ENCODE measurements around the gene ZNF514. TPM values are rescaled to one million over a fixed set of nuclear protein-coding genes. Genes with fewer than 3 reads are reported as not detected.

The ZNF514 gene
- total and polyA plus RNA-seq, 4 donors: 1.7 to 6.2 (median 3.7) TPM

DNA sequence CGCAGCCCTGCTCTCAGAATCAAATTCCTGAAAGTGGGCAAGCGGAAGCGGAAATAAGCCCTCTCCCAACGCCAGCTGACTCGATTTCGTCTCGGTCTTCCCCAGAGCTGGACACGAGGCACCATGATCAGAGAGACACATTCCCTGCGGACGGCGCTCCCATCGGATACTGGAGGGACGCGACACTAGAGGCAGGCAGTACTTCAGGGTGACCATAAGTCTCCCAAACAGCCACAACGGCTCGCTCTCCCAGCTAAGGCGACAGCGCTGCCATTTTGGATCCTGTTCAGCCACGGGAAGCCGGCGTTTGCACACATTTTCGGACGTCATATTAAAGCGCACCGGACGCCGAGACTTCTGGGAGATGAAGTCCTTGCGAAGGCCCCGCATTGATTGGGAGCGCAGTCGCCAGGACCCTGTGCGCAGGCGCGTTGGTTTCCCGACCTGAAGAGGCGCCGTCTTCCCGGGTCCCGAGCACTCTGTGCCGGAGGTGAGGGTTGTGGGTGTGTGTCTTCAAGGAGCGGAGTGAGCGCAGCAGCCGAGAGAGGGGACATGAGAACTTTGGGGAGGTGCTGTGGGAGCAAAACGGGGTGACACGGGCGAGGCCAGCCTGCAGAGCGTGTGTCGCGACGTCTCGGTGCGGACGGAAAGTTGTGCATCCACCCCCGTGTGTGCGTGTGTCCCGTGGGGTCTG lies 5.9 kb upstream of the ZNF514 start, which contains the start of gene ZNF2:
Gene ZNF2, plus strand, starts transcription at position 439 of the 694 bp plus-strand sequence. CDS start 10,418 bp downstream, outside the sequence.
- Histone ChIP-seq H3K9me3 (ENCODE audit: control insufficient read depth in 4 of 4, low read length in 3 of 4) (peaks cover 0 to 1% (median 0%) of the 10 kb centered on the region in 4 donors), H3K27me3 (ENCODE audit: control insufficient read depth in 4 of 4, insufficient read depth in 4 of 4, low read length in 3 of 4) (no peaks in the 10 kb centered on the region)
- under 1% methylated on average over 56 of the region's 56 CpGs for WGBS

More for the DNA sequence above, 5.9 kb upstream of the ZNF514 start, which contains the start of gene ZNF2:
- H3K4me1 ChIP-seq (ENCODE audit: control insufficient read depth in 4 of 4, insufficient read depth in 4 of 4, low read length in 3 of 4): peaks cover 2 to 19% (median 18%) of the 10 kb centered on the region in 4 donors
- H3K36me3 ChIP-seq (ENCODE audit: control insufficient read depth in 4 of 4, insufficient read depth in 3 of 4, low read depth in 1 of 4, low read length in 3 of 4): no peaks in the 10 kb centered on the region
- peak within 1 kb of the TSS; percentile 94 to 97 for H3K27ac ChIP-seq (ENCODE audit: low read depth in 1 of 2, low read length in 2 of 2)
- TF ChIP-seq GABPA (IDR thresholded peaks at IDR 0.05 in 1 of 2, conservative IDR thresholded peaks at IDR 0.05 in 1 of 2) (peak; percentile 90 to 96), NR2F2 (IDR thresholded peaks at IDR 0.05) (peak; percentile 48), EGR1 (IDR thresholded peaks at IDR 0.05; ENCODE audit: low read depth in 2 of 2) (peak; percentile 11 to 62), FOXA1 (IDR thresholded peaks at IDR 0.05) (no peak), RXRA (IDR thresholded peaks at IDR 0.05) (peak in 1 of 2 donors; percentile 48), RAD21 (IDR thresholded peaks at IDR 0.05) (no peak), SP1 (IDR thresholded peaks at IDR 0.05) (peak; percentile 47), REST (IDR thresholded peaks at IDR 0.05) (peak; percentile 64), JUND (IDR thresholded peaks at IDR 0.05) (peak; percentile 13 to 23), HNF4A (conservative IDR thresholded peaks at IDR 0.05) (no peak), ZBTB33 (IDR thresholded peaks at IDR 0.05) (peak; percentile 96), HNF4G (IDR thresholded peaks at IDR 0.05) (no peak), YY1 (IDR thresholded peaks at IDR 0.05) (peak; percentile 99), TAF1 (conservative IDR thresholded peaks at IDR 0.05) (peak; percentile 81)
- TF ChIP-seq, protein P1, sequence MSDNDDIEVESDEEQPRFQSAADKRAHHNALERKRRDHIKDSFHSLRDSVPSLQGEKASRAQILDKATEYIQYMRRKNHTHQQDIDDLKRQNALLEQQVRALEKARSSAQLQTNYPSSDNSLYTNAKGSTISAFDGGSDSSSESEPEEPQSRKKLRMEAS (IDR thresholded peaks at IDR 0.05): peak; percentile 91
- TF ChIP-seq, protein P2, sequence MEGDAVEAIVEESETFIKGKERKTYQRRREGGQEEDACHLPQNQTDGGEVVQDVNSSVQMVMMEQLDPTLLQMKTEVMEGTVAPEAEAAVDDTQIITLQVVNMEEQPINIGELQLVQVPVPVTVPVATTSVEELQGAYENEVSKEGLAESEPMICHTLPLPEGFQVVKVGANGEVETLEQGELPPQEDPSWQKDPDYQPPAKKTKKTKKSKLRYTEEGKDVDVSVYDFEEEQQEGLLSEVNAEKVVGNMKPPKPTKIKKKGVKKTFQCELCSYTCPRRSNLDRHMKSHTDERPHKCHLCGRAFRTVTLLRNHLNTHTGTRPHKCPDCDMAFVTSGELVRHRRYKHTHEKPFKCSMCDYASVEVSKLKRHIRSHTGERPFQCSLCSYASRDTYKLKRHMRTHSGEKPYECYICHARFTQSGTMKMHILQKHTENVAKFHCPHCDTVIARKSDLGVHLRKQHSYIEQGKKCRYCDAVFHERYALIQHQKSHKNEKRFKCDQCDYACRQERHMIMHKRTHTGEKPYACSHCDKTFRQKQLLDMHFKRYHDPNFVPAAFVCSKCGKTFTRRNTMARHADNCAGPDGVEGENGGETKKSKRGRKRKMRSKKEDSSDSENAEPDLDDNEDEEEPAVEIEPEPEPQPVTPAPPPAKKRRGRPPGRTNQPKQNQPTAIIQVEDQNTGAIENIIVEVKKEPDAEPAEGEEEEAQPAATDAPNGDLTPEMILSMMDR (IDR thresholded peaks at IDR 0.05; ENCODE audit: low read depth, low read length, missing input control): no peak
- peak within 1 kb of the TSS; percentile 91 to 94 for H3K9ac ChIP-seq (ENCODE audit: low read depth in 1 of 2, low read length in 2 of 2)
- peak; percentile 96 for DNase-seq (ENCODE audit: low spot score)
- peak within 1 kb of the TSS; percentile 85 to 100 (median 96) for H3K4me3 ChIP-seq (ENCODE audit: low read depth in 1 of 3, low read length in 3 of 3)
